ENCODE measurements around the gene NKX1-1.
"Not testable (repeated sequence)": the region's sequence is repeated elsewhere in the genome, so short reads cannot be mapped to it uniquely, and the experiment has no call there.

The NKX1-1 gene

DNA sequence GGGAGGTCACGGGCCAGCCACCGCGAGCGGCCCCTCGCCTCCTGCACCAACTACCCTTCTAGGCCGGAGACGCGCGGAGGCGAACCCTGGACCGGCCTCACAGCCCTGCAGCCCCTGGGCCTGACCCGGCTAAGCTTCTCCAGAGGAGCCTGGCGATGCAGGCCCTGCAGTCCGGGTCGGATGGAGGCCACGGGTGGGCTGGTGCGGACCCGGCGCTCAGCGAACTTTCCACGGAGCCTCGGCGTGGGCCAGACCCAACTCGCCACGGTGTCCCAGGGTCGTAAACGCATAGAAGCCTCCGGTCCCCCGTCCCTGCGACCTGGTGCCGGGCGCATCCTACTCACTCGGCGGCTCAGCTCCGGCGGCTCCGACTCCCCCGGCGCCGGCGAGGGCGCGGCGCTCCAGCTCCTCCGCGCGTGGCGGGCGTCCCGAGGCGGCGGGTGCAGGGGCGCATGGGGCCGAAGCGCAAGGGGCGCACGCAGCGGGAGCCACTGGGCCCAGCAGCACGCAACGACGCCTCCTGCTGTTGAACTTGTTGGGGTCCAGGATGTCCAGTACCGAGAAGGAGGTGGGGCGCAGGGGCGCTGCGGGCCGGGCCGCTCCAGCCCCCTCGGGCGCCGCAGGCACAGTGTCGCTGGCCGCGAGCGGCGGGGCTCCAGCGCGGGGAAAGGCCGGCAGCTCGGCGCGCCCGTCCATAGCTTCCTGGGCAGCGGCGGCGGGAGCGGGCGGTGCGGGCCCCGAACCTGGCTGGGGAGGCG is 427 bp downstream of the NKX1-1 start:
- H3K4me3 ChIP-seq (ENCODE audit: low read depth, low read length), result no peak overlapping the region

DNA sequence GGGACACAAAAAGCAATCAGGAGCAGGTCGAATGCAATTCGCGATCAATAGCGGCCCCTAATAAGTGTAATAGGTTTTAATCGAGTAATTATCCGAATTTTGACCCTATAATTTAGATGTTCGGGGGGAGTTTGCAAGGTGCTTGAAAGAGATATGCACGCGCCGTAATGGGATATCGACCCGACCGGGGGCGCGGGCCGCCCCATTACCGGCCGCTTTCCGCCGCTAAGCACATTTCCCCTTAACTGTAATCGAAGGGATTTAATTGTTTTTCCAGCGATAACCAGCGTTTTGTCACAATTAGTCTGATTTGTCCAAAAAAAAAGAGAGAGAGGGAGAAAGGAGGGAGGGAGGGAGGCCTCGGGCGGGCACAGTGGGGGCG is 997 bp downstream of the NKX1-1 start:
- H3K4me3 ChIP-seq (ENCODE audit: low read depth, low read length), result no peak overlapping the region

DNA sequence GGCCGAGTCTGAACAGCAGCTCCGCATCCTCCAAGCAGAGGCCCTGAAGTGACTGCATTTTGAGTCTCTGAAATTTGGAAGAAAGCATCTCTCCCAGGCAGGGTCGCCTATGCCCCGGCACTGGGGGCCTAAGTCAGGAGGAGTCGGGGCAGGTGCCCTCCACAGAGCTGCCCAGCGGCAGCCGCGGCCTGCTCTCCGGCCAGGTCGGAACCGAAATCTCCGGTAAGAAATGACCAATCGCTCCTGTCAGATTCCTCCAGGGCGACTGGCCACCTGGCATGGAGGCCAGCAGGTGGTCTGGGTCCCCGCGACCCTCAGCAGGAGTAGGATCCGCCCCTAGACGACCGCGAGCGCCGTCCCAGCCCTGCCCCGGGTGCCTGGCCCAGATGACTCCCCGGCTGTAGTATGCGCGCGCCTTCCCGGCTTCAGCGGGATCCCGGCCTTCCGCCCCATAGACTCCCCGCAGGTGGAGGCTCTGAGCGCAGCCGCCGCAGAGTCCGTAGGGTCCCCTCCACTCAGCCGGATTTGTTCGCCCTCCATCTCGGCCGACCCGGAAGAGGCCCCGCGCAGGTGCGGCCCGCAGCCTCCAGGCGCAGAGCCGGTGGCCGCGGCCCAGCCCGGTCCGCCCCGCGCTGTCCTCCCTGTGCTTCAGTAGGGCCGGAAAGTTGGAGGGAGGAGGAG is 1.5 kb downstream of the NKX1-1 start:
- H3K4me3 ChIP-seq (ENCODE audit: low read depth, low read length), result no peak overlapping the region

DNA sequence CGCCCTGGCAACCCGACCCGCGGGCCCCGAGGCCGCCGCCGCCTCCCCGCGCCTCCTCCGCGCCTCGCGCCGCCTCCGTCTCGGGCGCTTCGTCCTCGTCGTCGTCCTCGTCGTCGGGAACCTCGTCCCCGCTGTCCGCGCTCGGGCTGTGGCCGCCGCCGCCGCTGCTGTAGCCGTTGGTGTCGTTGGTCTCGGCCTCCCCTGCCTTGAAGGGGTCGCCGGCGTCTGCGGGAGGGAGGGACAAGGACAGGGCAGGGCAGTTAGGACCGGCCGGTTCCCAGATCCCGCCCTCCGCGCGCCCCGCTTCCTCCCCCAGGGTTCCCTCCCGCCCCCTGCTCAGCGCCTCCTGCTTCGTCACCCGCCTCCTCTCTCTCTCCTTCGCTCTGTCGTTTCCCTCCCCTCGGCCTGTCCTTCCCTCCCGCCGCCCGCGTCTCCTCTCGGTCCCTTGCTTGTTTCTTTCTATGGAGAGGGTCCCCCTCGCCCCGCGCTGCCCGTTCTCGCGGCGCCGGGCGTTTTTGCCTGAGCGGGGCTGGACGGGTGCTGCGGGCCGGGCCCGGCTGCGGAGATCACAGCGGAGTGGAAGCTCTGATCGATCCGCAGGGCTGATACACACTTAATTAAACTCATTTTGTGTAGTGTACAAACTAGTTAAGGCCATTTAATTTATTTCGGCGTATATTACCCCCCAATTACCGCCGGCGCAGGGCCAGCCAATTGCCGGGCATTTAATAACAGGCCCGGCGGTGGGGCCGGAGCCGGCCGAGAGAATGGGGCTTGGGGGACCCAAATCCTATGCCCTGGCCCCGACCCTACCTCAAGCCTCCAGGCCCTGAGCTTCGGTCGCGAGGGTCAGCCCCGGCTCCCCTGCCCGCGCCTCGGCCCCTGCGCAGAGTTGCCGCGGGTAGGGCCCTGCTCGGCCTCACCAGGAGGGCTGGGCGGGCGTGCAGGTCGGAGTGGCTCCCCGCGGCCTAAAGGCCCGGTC is 2.4 kb downstream of the NKX1-1 start:
- H3K4me3 ChIP-seq (ENCODE audit: low read depth, low read length), result no peak overlapping the region

DNA sequence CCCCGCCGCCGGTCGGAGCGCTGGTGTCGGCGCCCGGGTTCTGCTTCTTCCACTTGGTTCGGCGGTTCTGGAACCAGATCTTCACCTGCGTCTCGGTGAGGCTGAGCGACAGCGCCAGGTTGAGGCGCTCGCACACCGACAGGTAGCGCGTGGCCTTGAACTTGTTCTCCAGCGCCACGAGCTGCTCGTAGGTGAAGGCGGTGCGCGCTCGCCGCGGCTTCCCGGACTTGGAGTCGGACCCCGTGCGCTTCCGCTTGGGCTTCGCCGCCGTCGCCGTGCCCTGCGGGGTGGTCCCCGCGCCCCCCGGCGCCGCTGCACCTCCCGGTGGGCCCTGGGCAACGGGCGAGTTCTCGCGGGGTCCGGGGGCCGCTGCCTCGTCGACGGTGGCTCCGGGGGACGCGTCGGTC is 3.1 kb downstream of the NKX1-1 start:
- no peak overlapping the region for H3K4me3 ChIP-seq (ENCODE audit: low read depth, low read length)

DNA sequence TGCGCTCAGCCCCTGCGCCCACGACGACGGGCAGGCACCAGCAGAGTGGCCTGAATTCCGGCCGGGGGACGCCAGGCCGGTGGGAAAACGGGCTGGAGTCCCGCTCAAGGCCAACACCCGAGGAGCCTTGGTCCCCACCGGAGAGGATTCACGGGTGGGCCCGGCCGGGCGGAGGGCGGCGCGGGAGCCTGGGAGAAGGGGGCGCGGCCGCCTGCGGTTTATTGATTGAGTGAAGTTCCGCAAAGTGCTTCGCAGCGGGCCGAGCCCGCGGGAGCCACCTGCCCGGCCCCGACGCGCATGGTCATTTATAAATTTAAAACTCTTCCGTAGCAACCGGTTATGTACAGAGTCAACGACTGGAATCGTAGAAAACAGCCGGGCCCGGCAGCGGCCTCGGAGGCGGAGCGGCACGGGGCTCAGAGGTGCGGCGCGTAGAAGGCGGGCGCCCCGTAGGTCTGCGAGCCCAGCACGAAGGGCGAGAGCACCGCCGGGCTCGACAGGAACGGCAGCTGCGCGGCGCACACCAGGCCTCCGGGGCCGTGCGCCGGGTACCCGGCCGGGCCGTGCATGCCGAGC is 3.6 kb downstream of the NKX1-1 start:
- no peak overlapping the region for H3K4me3 ChIP-seq (ENCODE audit: low read depth, low read length)

DNA sequence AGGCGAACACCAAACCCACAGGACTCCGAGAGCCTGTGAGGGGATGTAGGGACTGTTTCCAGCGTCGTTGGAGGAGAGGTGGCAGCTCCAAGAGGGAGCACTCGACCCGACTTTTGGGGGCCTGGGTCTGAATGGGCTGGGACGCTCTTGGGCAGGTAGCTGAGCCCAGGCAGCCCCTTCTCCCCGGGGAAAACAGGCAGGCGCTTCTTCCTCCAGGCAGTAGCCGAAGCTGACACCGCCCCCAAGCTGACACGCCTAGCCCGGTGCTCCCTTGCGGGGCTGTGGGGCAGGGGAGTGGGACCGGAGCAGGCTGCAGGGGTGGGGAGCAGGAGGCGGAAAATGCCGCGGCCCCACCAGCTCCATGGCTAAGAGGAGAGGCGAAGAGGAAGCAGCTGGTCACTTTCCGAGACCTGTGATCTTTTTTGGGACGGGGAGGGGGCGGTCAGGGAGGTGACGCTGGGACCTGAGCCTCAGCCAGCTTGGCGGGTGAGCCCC is 4.2 kb downstream of the NKX1-1 start:
- H3K4me3 ChIP-seq (ENCODE audit: low read depth, low read length), result no peak overlapping the region

DNA sequence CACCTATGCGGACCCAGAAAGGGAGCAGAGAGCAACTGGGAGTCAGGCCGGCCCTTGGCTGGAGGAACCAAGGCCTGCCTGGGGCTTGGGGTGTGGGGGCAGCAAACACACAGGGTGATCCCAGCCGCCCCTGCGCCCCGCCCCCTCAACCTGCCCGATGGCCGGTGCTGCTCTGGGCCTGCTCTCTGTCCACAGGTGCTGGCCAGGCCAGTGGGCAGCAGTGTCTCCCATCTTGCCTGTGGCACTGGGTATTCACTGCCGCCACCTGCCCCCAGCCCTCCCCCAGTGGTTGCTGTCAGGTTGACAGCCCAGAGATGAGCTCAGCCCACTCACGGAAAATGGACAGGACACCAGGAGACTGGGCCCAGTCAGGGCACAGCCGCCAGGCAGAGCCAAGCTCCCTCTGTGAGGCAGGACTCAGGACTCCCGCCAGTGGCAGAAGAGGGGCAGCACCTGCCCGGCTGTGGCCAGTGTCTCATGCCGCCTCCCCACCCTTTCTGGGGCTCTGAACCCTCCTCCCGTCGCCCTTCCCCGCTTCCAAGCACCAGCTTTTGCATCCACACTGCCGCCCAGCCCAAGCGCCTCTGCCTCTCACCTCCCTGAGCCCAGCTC is 4.7 kb downstream of the NKX1-1 start:
- no peak overlapping the region for H3K4me3 ChIP-seq (ENCODE audit: low read depth, low read length)

DNA sequence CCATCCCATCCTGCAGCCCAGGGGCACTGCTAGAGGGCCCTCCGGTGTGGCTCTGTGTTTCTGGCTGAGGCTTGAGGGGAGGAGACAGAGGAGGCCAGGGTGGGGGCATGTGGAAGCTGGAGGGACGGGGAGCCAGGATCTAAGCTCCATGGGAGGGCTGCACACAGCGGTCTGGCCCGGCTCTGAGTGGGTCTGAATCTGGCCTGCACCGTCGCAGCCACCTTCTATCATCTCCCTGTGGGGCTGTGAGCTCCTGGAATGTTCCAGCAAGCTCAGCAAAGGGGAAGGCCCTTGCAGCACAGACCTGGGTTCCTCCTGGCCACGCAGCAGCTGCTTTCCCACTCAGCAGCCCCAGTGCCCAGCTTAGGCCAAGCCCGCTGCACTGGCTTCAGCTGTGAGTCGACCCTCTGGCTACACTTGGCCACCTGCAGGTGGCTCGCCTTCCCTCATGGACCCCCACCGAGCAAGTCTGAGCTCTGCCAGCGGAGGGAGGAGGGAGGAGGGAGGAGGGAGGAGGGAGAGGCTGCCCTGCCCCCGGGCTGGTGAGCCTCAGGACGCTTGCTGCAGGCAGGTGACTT is 5.3 kb downstream of the NKX1-1 start:
- H3K4me3 ChIP-seq (ENCODE audit: low read depth, low read length), result no peak overlapping the region

DNA sequence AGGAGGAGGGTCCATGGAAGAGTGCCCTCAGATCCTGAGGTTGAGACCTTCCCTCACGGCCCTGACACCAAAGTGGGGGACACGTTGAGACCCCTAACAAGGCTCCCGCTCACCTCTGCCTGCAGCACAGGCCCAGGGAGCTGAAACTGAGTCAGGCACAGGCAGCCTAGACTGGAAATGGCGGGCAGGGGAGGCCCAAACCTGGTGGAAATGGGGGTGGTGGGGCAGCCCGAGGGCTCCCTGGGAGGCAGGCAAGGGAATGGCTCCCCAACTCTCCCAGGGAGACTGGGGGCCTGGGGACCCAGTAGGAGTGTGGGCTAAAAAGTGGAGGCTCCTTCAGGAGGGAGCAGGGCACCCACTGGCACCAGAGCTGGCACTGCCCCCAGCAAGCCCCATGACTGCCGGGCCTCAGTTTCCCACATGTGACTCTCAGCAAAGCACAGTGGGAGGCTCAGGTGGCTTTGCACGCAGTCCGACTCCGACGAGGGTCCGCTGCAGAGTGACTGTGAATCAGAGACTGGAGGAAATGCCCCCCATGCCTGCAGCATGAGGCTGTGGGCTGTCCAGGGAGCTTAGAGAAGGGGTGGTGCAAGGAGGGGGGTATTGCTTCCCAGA is 5.9 kb downstream of the NKX1-1 start:
- H3K4me3 ChIP-seq (ENCODE audit: low read depth, low read length), result no peak overlapping the region

DNA sequence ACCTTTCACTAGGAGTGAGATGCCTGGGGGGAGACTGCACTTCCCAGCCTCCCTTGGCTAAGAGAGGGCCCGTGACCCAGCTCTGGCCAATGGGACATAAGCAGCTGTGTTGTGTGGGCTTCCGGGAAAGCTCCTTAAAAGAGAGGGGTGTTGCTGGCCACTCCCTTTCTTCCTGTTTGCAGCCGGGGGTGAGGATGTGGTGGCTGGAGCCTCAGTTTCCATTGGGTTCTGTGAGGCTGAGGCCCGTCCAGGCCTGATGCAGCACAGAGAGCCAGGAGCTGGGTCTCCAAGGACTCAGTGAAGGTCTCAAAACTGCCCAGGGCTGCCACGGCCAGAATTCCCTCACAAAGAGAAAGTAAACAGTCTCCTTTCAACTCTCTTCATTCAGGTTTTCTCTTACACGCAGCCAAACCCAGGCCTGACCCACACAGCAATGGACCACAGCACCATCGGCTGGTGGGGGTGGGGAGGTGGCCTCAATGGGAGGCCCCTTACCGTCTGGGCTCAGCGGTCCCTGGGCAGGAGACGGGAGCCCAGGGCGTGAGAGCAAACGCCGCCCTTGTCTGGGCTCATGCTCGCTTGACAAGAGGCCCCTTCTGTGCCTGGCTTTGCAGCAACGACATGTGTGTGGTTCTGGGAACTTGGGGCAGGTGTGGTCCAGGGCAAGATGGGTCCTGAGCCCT is 6.6 kb downstream of the NKX1-1 start:
- no peak overlapping the region for H3K4me3 ChIP-seq (ENCODE audit: low read depth, low read length)

DNA sequence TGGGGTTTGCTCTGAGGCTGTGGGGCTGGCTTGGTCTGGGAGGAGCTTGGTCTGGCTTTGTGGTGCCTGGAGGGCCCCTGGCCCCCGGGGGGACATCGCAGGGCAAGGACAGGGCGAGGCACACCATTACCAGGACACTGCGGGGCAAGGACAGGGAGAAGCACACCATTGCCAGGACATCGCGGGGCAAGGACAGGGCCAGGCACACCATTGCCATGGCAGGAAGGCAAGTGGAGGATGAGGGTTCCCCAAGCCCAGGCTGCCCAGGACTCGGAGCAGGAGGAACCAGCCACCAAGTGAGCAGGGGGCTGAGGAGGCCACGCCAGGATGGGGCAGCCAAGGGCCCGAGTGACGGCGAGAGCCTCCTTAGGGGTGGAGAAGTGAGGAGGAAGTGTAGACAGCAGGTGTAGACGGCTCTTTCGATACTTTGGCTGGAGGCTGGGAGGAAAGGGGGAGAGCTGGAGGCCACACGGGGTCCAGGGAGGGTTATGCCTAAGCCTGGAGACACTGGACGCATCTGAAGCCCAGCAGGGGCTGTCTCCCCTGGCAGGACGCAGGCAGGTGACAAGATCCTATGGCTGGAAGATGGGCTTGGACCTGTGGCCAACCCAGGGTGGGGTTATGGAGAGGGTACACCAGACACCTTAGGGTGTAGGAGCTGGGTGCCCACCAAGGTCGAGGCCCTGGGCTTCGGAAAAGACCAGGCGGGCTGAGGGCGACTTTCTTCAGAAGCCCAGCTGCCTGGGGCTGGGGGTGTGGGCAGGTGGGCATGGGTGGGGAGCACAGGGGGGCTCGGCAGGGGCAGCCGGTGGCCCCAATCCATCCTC is 7.3 kb downstream of the NKX1-1 start:
- H3K4me3 ChIP-seq (ENCODE audit: low read depth, low read length), result no peak overlapping the region

DNA sequence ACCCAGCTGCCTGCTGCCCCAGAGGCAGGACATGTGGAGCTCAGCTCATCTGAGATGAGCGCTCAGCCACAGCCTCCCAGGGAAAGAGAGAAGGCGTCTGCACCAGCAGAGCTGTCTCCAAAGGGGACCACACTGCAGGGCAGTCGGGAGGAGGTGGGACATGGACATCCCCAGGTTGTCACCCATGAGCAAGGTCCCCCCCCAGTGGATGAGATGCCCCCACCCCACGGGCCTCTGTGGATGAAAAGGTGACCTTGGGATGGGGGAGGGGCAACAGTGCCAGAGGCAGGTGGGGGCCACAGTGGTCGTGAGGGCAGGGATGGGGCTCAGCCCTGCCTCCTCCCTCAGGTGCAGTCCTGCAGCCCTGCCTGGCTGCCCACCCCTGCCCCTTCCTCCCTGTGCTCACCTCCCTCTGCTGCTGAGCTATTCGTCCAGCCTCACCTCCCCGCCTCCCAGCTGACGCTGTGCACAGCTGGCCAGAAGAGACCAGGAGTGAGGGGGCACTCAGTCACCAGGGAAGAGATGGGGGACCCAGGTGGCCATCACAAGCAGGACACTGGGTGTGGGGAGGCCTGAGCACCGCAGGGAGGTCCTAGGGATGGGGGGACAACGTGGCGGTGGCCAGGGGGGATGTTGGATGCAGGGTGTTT is 9.3 kb downstream of the NKX1-1 start:
- H3K4me3 ChIP-seq (ENCODE audit: low read depth, low read length), result no peak overlapping the region

DNA sequence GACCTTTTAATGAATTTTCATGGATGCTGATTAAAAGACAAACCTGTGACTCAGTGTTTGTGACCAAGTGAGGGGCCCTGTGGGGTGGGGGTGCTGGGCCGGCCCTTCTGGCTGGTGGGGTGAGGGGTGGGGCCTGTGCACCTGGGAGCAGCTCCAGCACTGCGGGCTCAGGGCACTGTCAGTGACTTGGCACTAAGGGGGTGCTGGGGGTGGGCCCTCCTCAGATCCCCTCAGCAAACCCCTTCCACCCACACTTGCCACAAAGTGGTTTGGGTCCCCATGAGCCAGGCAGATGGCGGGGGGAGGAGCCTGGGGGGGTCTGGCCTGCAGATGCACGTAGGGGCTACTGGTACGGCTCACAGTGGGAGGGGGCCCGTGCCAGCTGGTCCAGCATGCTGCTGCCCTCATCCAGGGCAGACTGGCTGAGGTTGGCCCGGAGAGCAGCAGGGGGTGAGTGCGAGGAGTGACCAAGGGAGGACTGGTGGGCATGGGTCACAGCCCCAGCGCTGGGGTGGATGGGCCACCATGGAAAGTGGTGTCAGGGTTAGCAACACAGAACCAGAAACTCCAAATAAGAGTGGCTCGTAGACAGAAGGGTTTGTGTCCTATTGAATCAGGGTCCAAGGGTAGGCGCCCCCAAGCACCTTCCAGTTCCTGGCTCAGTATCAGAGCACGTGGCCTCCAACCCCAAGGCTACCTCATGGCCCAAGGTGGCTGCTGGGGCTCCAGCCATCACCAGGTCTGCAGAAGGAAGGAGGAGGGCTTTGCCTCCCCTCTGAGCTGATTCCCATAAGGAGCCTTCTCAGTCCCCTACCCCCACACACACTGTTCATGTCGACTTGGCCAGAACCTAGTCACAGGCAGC is 10.1 kb downstream of the NKX1-1 start:
- H3K4me3 ChIP-seq (ENCODE audit: low read depth, low read length), result no peak overlapping the region

DNA sequence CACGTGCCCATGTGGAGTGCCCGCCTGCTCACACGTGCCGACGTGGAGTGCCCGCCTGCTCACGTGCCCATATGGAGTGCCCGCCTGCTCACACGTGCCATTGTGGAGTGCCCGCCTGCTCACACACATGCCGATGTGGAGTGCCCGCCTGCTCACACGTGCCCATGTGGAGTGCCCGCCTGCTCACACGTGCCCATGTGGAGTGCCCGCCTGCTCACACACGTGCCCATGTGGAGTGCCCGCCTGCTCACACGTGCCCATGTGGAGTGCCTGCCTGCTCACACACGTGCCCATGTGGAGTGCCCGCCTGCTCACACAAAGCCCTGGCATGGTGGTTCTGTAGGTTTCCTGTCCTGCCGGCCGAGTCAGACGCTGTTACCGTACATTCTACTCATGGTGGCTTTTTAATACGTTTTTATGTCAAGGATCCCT is 10.8 kb downstream of the NKX1-1 start:
- H3K4me3 ChIP-seq (ENCODE audit: low read depth, low read length), result not testable (repeated sequence)

DNA sequence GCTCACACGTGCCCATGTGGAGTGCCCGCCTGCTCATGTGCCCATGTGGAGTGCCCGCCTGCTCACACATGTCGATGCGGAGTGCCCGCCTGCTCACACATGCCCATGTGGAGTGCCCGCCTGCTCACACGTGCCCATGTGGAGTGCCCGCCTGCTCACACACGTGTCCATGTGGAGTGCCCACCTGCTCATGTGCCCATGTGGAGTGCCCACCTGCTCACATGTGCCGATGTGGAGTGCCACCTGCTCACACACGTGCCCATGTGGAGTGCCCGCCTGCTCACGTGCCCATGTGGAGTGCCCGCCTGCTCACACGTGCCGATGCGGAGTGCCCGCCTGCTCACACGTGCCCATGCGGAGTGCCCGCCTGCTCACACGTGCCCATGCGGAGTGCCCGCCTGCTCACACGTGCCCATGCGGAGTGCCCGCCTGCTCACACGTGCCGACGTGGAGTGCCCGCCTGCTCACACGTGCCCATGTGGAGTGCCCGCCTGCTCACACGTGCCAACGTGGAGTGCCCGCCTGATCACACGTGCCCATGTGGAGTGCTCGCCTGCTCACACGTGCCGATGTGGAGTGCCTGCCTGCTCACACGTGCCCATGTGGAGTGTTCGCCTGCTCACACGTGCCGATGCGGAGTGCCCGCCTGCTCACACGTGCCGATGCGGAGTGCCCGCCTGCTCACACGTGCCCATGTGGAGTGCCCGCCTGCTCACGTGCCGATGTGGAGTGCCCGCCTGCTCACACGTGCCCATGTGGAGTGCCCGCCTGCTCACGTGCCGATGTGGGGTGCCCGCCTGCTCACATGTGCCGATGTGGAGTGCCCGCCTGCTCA is 11.5 kb downstream of the NKX1-1 start:
- H3K4me3 ChIP-seq (ENCODE audit: low read depth, low read length), result not testable (repeated sequence)

Data from iPS-11a (cell line).